HCT116 (cell line): ENCODE results near the gene RBMS1. TPM values are rescaled to one million over a fixed set of nuclear protein-coding genes. Genes with fewer than 3 reads are reported as not detected.

Experiments used
- ATAC-seq: fragments of 200-7000 bp; cut with Tn5 transposase; 2 replicates; pipeline ENCODE4 v1.9.1; 2020; ENCODE audit warnings: mild to moderate bottlenecking, moderate library complexity
- BruUV-seq: library from RNA; stranded (reverse); fragments of 400-500 nt; replicated peaks from 2 replicates; lab custom pipeline; 2021; lab: Mats Ljungman, UMichigan
- CTCF ChIA-PET: fragments of 300-600 bp; sonication (Branson Sonifier 250); formaldehyde crosslinking; loops from one replicate; lab custom pipeline; 2021; ENCODE audit warnings: antibody characterized with exemption; lab: Charles Lee
- POLR2A ChIA-PET: fragments of 300-600, 350-600 bp; sonication (Branson Sonifier 250); formaldehyde crosslinking; loops from one replicate; lab custom pipeline; 2021; ENCODE audit warnings: antibody characterized with exemption; lab: Charles Lee
- RAD21 ChIA-PET, 2 experiments: fragments of 300-600 bp; sonication (Branson Sonifier 250); formaldehyde crosslinking; loops; one replicate each; lab custom pipeline; 2023; ENCODE audit warnings: low total read pairs in 2 of 2; ENCODE audit not compliant: uncharacterized antibody in 2 of 2, unreplicated experiment in 2 of 2, low non-redundant PET in 1 of 2; lab: Charles Lee
- DNase-seq: peaks from one replicate; pipeline ENCODE4 v3.0.0-alpha.2; 2010; ENCODE audit warnings: low read depth, low spot score
- H2AFZ ChIP-seq: fragments of 200-600 bp; shearing (Covaris generic), sonication (generic); 2 replicates; pipeline ENCODE4 v1.6.1; 2017; ENCODE audit warnings: low read depth, mixed run types, mixed read lengths, antibody characterized with exemption, low read length; ENCODE audit not compliant: poor library complexity, severe bottlenecking
- H3K27ac ChIP-seq: 2 replicates; pipeline ENCODE4 v1.5.1; 2012; ENCODE audit warnings: low read depth, low read length
- H3K27me3 ChIP-seq: fragments of 200-600 bp; sonication (generic); 2 replicates; pipeline ENCODE4 v1.6.1; 2016; ENCODE audit warnings: mixed run types, low read length, mixed read lengths; ENCODE audit not compliant: insufficient read depth
- H3K36me3 ChIP-seq, 2 experiments: fragments of 200-500 bp in 1 of 2; fragments of 200-600 bp in 1 of 2; sonication (Bioruptor generic) in 1 of 2; sonication (generic) in 1 of 2; 2 replicates each; pipeline versions ENCODE4 v1.5.1 to v1.6.1; 2014 to 2016; ENCODE audit warnings: low read length in 2 of 2, inconsistent platforms in 1 of 2, mixed read lengths in 1 of 2, mixed run types in 1 of 2; ENCODE audit not compliant: insufficient read depth in 2 of 2, control insufficient read depth in 1 of 2
- H3K4me1 ChIP-seq, 2 experiments: fragments of 200-600 bp in 1 of 2; sonication (generic) in 1 of 2; 2 replicates each; pipeline versions ENCODE4 v1.5.1 to v1.6.1; 2012 to 2017; ENCODE audit warnings: low read length in 2 of 2, inconsistent platforms in 1 of 2, mild to moderate bottlenecking in 1 of 2, mixed read lengths in 1 of 2, mixed run types in 1 of 2, moderate library complexity in 1 of 2; ENCODE audit not compliant: insufficient read depth in 2 of 2, control insufficient read depth in 1 of 2
- H3K4me2 ChIP-seq: fragments of 200-600 bp; sonication (generic); 2 replicates; pipeline ENCODE4 v1.6.1; 2017; ENCODE audit warnings: mixed run types, low read length, mixed read lengths
- H3K4me3 ChIP-seq, 2 experiments: fragments of 200-600 bp in 1 of 2; sonication (generic) in 1 of 2; replicated peaks in 1 of 2; 2 replicates each; pipeline ENCODE4 v1.5.1; 2011 to 2016; ENCODE audit warnings: low read length in 2 of 2, control low read depth in 1 of 2, low read depth in 1 of 2, mild to moderate bottlenecking in 1 of 2, mixed read lengths in 1 of 2, mixed run types in 1 of 2
- H3K79me2 ChIP-seq: fragments of 200-600 bp; sonication (generic); 2 replicates; pipeline ENCODE4 v1.6.1; 2017; ENCODE audit warnings: mild to moderate bottlenecking, mixed run types, low read length, moderate library complexity, mixed read lengths; ENCODE audit not compliant: insufficient read depth
- H3K9ac ChIP-seq: fragments of 200-600 bp; sonication (generic); 2 replicates; pipeline ENCODE4 v1.6.1; 2016; ENCODE audit warnings: low read length, mixed read lengths
- H3K9me2 ChIP-seq: fragments of 200-600 bp; sonication (generic), shearing (Covaris generic); 2 replicates; pipeline ENCODE4 v1.6.1; 2017; ENCODE audit warnings: mixed run types, mild to moderate bottlenecking, moderate library complexity; ENCODE audit not compliant: insufficient read depth
- H3K9me3 ChIP-seq, 2 experiments: fragments of 200-500 bp in 1 of 2; fragments of 200-600 bp in 1 of 2; sonication (Bioruptor generic) in 1 of 2; sonication (generic) in 1 of 2; 2 replicates each; pipeline ENCODE4 v1.6.1; 2014 to 2017; ENCODE audit warnings: low read length in 2 of 2, mixed read lengths in 2 of 2, inconsistent platforms in 1 of 2, low read depth in 1 of 2, mild to moderate bottlenecking in 1 of 2, mixed run types in 1 of 2, moderate library complexity in 1 of 2; ENCODE audit not compliant: control insufficient read depth in 1 of 2, insufficient read depth in 1 of 2
- H4K20me1 ChIP-seq: fragments of 200-600 bp; sonication (generic), shearing (Covaris generic); 2 replicates; pipeline ENCODE4 v1.6.1; 2017; ENCODE audit warnings: mixed run types, mild to moderate bottlenecking, moderate library complexity; ENCODE audit not compliant: insufficient read depth
- ATF3 ChIP-seq: IDR thresholded peaks from 2 replicates; pipeline ENCODE4 v1.6.1; 2012
- CTCF ChIP-seq, 3 experiments: fragments of 200-600 bp in 1 of 3; sonication (generic) in 1 of 3; IDR thresholded peaks in 2 of 3; conservative IDR thresholded peaks in 1 of 3; 2 replicates each; pipeline ENCODE4 v1.5.1; 2012 to 2017; ENCODE audit warnings: low read depth in 2 of 3, low read length in 2 of 3, antibody characterized with exemption in 1 of 3, borderline replicate concordance in 1 of 3, control low read depth in 1 of 3, mild to moderate bottlenecking in 1 of 3, mixed read lengths in 1 of 3, mixed run types in 1 of 3, moderate library complexity in 1 of 3; ENCODE audit not compliant: insufficient read depth in 1 of 3
- ELF1 ChIP-seq: IDR thresholded peaks from 2 replicates; pipeline ENCODE4 v1.6.1; 2012; ENCODE audit warnings: low read depth, borderline replicate concordance
- EZH2phosphoT487 ChIP-seq: fragments of 200-600 bp; IDR thresholded peaks from 2 replicates; pipeline ENCODE4 v1.6.1; 2018; ENCODE audit warnings: antibody characterized with exemption, borderline replicate concordance
- FOSL1 ChIP-seq: IDR thresholded peaks from 2 replicates; pipeline ENCODE4 v1.6.1; 2012; ENCODE audit warnings: low read depth
- REST ChIP-seq: IDR thresholded peaks from 2 replicates; pipeline ENCODE4 v1.6.1; 2012; ENCODE audit warnings: low read depth
- ZFX ChIP-seq: fragments of 450-650 bp; IDR thresholded peaks from 2 replicates; pipeline ENCODE4 v1.6.1; 2017
- ZNF274 ChIP-seq: fragments of 200-500 bp; sonication (Bioruptor generic); IDR thresholded peaks from 2 replicates; pipeline ENCODE4 v1.6.1; 2014; ENCODE audit warnings: mild to moderate bottlenecking, low read depth, low read length, inconsistent platforms
- intact Hi-C: fragments of 100-400 bp; cut with micrococcal nuclease; formaldehyde crosslinking; loops from 2 replicates; pipeline ENCODE4 v1.10.0; 2022
- total RNA-seq: library from RNA; stranded (reverse); gene quantifications from one replicate; pipeline ENCODE4 v1.2.1, GENCODE V29; 2021; ENCODE audit not compliant: unreplicated experiment

The RBMS1 gene
- total RNA-seq, 1 experiment from 2014 or later: 17.6 TPM

GRCh38 chr2:160428405-160428763, 65.2 kb downstream of the RBMS1 start:
- ATAC-seq: no peak
- H3K27me3 ChIP-seq: no peaks in the 10 kb centered on the region
- TF ChIP-seq ZNF274 (no peak), EZH2phosphoT487 (no peak), CTCF (IDR thresholded peaks at IDR 0.05 in 2 of 3, conservative IDR thresholded peaks at IDR 0.05 in 1 of 3; ENCODE audit: borderline replicate concordance in 1 of 3, insufficient read depth in 1 of 3, low read depth in 2 of 3, low read length in 2 of 3) (no peak), ELF1 (no peak), REST (no peak), FOSL1 (no peak), ATF3 (no peak), ZFX (no peak)
- H3K4me3 ChIP-seq: no peak overlapping the region
- no peaks in the 10 kb centered on the region for H4K20me1 ChIP-seq
- H3K9me3 ChIP-seq: no peaks in the 10 kb centered on the region
- POLR2A ChIA-PET: no interaction called here
- intact Hi-C loops: loop anchor here (2.0 kb wide), 1 partner anchor 490 kb away; no protein-coding TSS in a partner anchor
- peaks cover 14 to 19% of the 10 kb centered on the region in 2 experiments for H3K4me1 ChIP-seq
- no TSS peak for BruUV-seq
- no peak overlapping the region for H3K4me2 ChIP-seq
- RAD21 ChIA-PET: no interaction called here
- no peak overlapping the region for H2AFZ ChIP-seq
- no peak overlapping the region for H3K9ac ChIP-seq
- no peaks in the 10 kb centered on the region for H3K9me2 ChIP-seq
- H3K27ac ChIP-seq: no peak overlapping the region
- no peak for DNase-seq
- no peaks in the 10 kb centered on the region for H3K79me2 ChIP-seq
- CTCF ChIA-PET: interaction anchor here (0.9 to 2.2 kb wide), 10 partner anchors 9 to 636 kb away, joined by 3 to 11 read pairs (median 6); no protein-coding TSS in a partner anchor
- no peaks in the 10 kb centered on the region for H3K36me3 ChIP-seq
